ENCODE data around the gene UGDH.
"Not testable (repeated sequence)": the region's sequence is repeated elsewhere in the genome, so short reads cannot be mapped to it uniquely, and the experiment has no call there.

UGDH gene

GRCh38 chr4:39490322-39490721 lies 36.9 kb downstream of the UGDH start:
- DNase-seq, result no peak

- DNase-seq, result no peak
Observed at GRCh38 chr4:39486221-39486804, 40.9 kb downstream of the UGDH start.

GRCh38 chr4:39484582-39485272 lies 42.5 kb downstream of the UGDH start:
- no peak for DNase-seq

GRCh38 chr4:39480902-39481695 lies 46.1 kb downstream of the UGDH start:
- DNase-seq, result no peak

- DNase-seq, result no peak
Observed at GRCh38 chr4:39480251-39480650, 47.0 kb downstream of the UGDH start.

DNA sequence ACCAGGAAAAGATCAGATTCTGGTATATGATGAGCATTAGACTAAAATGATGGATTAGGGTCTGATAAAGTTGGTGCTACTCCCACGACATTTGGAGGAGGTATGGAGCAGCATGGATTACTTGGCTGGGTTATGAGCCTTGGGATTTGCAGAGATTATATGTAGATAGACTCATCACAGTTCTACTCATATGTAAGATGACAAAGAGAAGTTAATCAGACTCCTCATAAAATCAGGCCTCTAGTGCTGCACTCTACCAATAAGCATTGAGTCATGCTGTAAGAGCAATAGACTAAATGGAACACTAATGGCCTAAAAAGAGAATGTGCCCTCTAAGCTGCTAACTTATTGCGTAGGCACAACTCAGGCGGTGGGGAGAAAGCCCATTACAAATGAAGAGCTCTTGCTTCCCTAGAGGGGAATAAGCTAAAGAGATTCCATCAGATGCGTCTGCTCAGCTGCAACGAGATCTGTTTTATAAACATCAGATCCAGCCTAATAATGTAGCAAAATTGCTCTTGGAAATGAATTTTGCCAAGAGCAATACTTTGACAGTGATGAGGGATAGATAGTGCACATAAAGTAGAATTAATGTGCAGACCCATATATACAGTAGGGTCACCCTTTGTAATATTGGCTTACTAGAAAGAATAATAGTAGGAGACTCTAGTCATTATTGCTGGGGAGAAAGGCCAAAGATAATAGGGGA lies 50.9 kb downstream of the UGDH start:
- no peak for DNase-seq

DNA sequence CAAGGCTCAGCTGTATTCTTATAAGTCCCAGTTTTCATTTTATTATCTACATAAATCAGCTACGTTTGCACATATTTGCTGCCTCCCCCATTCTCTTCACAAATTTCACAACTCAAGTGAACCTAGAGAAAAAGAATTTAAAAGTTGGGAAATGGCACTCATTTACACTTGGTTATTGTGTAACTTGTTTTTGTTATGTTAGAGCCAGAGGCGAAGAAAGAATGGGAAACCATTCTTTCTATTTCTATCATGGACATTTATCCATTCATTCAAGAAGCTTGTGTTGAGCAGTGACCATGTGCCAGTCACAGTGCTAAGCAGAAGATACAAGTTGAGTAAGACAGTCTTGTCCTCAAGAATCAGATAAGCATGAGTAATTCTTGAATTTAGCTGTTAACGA lies 54.8 kb downstream of the UGDH start:
- DNase-seq, result no peak

GRCh38 chr4:39470402-39470801 lies 56.8 kb downstream of the UGDH start:
- DNase-seq, result no peak

DNA sequence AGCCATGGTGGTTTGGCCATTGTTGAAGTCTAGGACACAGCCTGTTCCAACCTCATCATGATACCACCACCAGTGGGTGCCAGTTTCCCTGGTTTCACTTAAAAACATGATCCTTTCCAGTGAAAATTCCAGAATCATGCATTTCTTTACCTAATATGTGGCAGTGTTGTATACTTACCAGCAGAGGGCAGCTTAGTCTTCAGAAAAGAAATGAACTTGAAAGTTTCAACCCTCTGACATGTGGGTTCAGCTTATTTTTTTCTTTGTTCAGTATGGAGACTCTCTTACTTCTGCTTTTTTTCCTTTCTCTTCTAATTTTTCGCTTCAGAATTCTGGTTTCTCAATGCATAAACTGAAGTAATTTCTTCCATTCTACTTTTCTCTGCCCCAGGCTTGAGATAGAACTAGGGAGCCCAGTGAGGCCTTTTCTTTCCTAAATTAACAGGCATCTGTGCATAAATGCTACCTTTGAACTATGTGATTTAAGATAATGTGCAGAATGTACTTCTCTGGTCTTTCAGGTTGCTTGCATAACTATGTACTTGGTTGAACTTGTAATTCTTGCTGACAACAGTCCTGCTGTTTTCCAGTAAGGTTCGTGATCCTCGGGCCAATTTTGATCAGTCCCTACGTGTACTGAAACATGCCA lies 57.7 kb downstream of the UGDH start:
- DNase-seq, result peak in 1 of 2 experiments; percentile 52

- DNase-seq, result no peak
Observed at GRCh38 chr4:39467464-39467863, 59.8 kb downstream of the UGDH start.

DNA sequence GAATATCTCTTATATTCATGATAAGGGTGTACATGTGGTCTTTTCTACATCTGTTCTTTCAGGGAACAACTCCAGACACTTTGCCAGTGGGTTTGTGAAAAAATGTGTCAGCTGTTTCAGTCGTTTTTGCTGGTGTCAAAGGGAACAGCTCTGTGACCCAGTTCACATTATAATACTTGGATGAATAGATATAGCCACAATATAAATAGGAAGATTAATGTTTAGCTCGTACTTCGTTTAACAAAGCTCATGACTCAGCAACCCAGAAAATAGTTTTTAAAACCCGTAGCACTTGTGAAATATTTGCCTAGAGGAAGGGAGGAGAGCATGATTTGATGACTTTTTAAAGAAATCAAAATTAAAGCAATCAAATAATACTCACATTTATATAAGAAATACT lies 60.5 kb downstream of the UGDH start:
- DNase-seq, result no peak

DNA sequence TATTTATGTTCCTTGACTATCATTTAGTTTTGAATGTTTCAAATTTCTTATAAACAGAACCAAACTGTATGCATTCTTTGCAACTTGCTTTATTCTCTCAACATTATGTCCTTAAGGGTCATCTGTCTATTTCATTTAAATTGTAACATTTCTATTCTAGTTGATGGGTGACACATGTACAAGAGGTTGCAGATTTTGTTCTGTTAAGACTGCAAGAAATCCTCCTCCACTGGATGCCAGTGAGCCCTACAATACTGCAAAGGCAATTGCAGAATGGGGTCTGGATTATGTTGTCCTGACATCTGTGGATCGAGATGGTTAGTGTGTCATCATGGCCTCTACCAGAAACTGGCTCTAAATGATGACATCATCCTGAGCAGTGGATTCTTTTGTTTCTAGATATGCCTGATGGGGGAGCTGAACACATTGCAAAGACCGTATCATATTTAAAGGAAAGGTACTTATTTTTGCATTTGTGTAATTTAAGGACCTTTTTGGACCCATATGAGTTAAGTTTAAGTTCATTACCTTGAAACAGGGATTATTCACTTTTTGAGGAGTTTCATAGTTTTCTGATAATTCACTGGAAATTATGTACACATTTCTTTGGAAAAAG lies 62.2 kb downstream of the UGDH start:
- no peak for DNase-seq

DNA sequence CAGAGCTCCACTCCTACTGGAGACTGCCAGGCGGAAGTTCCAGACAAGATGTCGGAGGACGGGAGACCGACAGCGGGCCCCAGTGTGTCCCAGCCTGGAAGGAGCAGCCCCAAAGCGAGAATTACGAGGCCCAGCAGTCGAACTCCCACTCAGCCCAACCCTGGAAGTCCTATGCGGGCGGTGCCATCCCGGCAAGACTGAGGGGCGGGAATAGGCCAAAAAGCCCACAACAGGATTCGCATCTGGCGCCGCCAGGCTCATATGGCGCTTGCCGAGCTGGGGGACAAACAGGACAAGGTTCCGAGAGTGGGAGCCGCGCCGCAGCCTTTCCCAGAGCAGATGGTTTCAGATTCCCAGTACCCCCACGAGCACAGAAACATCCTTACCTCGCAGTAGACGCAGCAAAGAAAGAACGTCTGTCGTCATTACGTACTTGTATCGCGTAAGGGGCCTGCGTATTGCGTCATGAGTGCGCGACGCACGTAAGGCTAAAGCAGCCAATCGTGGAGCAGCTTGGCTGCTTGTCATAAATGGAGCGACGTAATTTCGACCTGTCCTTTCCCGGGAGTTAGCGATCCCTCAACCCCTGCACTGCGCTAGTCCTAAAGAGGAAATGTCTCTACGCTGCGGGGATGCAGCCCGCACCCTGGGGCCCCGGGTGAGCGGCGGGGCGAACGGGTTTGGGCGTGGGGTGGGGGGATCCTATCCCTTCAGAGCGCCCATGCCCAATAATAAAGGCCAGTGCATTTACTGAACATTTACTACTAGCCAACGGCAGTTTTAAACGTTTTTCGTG lies 68.5 kb downstream of the UGDH start, which contains the start of the genes LIAS and RPL9:
TSS of gene LIAS (plus strand) at position 552 of the 796 bp plus-strand sequence. CDS start at position 614, 62 bp downstream.
TSS of gene RPL9 (minus strand) at position 418 of the 796 bp plus-strand sequence. CDS start 483 bp downstream, outside the sequence.
- peak; percentile 96 to 97 for DNase-seq

GRCh38 chr4:39458161-39458504 lies 69.1 kb downstream of the UGDH start:
- not testable (repeated sequence) for DNase-seq

DNA sequence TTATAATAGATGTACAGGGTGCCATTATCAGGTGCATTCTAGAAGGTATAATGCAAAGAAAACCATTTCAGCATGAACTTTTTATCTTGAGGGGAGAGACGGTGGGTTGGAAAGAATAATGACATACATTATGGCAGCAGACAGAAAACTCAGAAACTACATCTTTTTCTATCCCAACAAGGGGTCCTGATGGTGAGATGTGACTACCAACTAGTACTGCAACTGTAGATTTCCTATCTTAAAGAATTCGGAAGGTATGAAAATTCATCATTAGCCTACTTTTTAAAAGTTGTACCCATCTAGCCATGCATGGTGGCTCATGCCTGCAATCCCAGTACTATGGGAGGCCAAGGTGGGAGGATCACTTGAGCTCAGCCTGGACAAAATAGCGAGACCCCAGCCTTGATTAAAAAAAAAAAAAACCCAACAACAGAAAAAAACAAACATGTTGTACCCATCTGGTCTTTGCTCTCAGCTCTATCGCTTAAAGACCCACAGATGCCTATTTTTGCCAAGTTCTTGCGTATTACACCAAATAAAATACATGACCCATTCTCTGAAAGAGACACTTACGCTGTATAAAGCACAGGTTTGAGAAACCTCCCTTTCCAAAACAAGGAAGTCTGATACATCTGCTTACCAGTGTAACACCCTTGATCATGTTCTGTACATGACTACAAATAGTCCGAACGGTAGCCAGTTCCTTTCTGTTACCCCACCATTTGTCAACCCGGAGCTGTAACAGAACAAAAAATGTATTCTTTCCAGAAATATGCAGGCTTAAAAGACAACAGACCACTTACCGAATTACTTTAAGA lies 70.1 kb downstream of the UGDH start:
- DNase-seq, result no peak

GRCh38 chr4:39455486-39455885 lies 71.8 kb downstream of the UGDH start:
- no peak for DNase-seq

- DNase-seq, result no peak
Observed at GRCh38 chr4:39453738-39454137, 73.5 kb downstream of the UGDH start.

DNA sequence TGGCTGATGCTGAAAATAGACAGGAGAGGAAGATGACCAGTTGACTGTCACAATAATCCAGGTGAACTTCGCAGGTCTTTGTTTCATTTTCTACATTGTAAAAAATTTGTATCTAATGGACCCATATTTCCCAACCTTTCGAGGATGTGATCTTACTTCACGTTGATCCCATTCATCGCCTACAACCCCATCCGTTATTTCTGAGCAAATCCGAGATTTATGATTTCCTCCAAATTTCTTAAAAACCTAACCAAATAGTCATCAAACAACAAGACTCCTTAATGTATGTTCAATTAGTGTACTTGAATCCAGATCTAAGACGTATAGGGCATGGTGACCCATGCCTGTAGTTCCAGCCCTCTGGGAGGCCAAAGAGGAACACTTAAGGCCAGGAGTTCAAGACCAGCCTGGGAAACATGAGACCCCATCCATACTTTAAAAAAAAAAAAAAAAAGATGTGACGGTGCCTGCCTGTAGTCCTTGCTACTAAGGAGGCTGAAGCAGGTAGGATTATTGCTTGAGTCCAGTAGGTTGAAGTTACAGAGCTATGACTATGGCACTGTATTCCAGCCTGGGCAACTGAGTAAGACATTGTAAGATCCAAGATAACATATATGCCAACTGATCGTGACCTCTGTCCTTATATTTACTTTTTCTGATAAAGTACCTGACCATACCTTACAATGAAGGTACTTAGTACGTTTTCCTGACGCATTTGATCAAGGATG lies 74.2 kb downstream of the UGDH start:
- no peak for DNase-seq

- no peak for DNase-seq
Observed at GRCh38 chr4:39452153-39452859, 74.9 kb downstream of the UGDH start.

Data from NCI-H187 (cell line).